HK-2 (cell line): Measurements from ENCODE around the gene FOXK1.
A peak's percentile ranks its signal among the peaks of the same experiment; 100 is the strongest.
"Not testable (repeated sequence)": the region's sequence is repeated elsewhere in the genome, so short reads cannot be mapped to it uniquely, and the experiment has no call there.

Experiments used
- DNase-seq: peaks from one replicate; pipeline ENCODE4 v3.0.0-alpha.2; 2018; ENCODE audit not compliant: unreplicated experiment

The FOXK1 gene

GRCh38 chr7:4785371-4785770, 103.3 kb downstream of the FOXK1 start:
- DNase-seq = no peak

- DNase-seq = no peak
Observed at GRCh38 chr7:4786015-4786414, 103.9 kb downstream of the FOXK1 start.

GRCh38 chr7:4787541-4787940, 105.4 kb downstream of the FOXK1 start:
- no peak for DNase-seq

- DNase-seq = no peak
Observed at GRCh38 chr7:4787947-4788626, 106.0 kb downstream of the FOXK1 start.

- DNase-seq = no peak
Observed at GRCh38 chr7:4788627-4789189, 106.6 kb downstream of the FOXK1 start.

DNA sequence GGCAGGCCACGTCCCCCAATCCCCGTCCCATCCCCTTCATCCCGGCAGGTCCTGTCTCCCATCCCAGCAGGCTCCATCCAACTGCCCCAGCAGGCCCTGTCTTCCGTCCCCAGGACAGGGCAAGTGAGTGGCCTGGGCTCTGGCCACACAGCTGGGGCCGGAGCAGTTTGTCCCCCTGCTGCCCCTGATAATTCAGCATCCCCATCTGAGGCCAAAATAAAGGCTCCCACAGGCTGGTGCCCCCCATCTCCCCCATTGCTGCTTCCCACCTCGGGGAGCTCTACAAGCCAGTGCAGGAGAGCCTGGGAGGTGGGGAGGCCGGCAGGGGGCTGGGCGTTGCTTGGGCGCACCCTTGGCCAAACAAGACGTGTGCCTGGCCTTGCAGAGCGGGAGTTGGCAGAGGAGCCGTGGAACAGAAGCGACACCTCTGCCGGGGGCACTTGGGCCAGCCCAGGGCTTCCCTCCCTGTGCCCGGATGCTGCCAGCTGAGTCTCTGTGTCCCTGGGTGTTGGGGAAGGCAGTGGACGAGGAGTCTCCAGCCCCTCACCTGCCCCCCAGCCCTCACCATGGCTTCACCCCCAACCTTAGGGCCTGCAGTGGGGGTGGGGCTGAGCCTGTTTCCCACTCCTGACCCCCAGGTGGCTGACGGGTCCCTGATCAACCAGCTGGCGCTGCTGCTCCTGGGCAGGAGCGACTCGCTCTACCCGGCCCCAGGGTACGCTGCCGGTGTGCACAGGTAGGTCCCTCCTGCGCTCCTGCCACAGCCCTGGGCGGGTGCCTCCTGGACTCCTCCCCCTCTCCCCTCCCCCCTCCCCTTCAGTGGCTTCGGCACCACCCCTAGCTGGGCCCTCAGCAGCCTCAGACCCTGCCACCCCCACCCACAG, 107.3 kb downstream of the FOXK1 start:
- DNase-seq = no peak

- DNase-seq = no peak
Observed at GRCh38 chr7:4790078-4790465, 108.0 kb downstream of the FOXK1 start.

DNA sequence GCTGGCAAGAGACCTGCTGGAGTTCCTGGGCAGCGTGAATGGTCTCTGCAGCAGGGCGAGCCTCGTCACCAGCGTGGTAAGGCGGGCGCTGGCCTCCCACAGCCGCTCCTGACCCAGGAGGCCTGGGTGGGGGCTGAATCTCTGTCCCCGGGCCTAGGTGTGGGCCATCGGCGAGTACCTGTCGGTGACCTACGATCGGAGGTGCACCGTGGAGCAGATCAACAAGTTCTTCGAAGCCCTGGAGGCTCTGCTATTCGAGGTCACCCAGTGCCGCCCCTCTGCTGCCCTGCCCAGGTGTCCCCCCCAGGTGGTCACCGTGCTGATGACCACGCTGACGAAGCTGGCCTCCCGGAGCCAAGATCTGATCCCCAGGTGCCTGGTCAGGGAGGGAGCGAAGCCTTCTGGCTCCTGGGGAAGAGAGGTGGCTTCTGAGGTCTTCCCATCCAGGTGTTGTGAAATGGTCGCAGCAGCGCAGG, 108.5 kb downstream of the FOXK1 start:
- no peak for DNase-seq

GRCh38 chr7:4791101-4791737, 109.1 kb downstream of the FOXK1 start:
- no peak for DNase-seq

- DNase-seq = no peak
Observed at GRCh38 chr7:4791738-4792536, 109.8 kb downstream of the FOXK1 start.

GRCh38 chr7:4792537-4793126, 110.5 kb downstream of the FOXK1 start:
- no peak for DNase-seq

DNA sequence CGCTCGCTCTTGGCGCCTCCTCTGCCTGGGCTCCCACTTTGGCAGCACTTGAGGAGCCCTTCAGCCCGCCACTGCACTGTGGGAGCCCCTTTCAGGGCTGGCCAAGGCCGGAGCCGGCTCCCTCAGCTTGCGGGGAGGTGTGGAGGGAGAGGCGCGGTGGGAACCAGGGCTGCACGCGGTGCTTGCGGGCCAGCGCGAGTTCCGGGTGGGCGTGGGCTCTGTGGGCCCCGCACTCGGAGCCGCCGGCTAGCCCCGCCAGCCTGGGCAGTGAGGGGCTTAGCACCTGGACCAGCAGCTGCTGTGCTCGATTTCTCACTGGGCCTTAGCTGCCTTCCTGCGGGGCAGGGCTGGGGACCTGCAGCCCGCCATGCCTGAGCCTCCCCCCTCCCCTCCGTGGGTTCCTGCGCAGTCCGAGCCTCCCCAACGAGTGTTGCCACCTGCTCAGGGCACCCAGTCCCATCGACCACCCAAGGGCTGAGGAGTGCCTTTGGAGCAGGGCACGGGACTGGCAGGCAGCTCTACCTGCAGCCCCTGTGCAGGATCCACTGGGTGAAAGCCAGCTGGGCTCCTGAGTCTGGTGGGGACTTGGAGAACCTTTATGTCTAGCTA, 111.4 kb downstream of the FOXK1 start:
- not testable (repeated sequence) for DNase-seq

- DNase-seq = not testable (repeated sequence)
Observed at GRCh38 chr7:4794171-4794570, 112.1 kb downstream of the FOXK1 start.

GRCh38 chr7:4794591-4795350, 112.7 kb downstream of the FOXK1 start:
- peak; percentile 66 for DNase-seq

GRCh38 chr7:4796453-4796852, 114.4 kb downstream of the FOXK1 start:
- no peak for DNase-seq

DNA sequence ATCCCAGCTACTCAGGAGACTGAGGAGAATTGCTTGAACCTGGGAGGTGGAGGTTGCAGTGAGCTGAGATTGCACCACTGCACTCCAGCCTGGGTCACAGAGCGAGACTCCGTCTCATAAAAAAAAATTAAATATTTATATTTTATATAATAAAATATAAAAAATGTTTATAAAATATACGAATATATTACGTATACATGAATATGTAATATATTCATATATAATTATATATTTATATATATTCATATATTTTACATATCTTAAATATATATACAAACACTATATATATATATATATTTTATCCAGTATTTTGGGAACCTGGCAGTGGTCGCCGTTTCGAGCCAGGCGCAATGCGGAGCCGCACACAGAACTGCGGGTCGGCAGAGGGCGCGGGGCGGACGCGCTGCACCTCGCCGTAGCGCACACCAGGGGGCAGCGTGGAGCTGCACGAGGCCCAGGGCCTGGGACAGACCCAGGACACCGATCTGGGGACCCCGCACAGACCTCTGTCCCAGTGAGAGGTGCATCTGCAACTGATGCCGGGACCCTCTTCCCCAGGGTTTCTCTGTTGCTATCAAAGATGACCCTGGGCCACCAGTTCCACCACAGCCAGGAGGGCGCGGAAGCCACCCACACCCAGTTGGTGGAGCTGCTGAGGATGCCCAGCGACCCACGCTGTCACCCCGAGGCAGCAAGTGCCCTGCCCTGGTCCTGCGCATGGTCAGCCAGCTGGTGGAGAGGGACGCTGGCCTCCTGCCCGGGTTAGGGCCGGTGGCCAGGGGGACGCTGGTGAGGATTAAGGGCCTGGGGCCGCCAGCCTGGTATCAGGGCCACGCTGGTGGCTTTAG, 116.0 kb downstream of the FOXK1 start:
- DNase-seq = peak; percentile 69

GRCh38 chr7:4798706-4799235, 116.7 kb downstream of the FOXK1 start:
- no peak for DNase-seq

DNA sequence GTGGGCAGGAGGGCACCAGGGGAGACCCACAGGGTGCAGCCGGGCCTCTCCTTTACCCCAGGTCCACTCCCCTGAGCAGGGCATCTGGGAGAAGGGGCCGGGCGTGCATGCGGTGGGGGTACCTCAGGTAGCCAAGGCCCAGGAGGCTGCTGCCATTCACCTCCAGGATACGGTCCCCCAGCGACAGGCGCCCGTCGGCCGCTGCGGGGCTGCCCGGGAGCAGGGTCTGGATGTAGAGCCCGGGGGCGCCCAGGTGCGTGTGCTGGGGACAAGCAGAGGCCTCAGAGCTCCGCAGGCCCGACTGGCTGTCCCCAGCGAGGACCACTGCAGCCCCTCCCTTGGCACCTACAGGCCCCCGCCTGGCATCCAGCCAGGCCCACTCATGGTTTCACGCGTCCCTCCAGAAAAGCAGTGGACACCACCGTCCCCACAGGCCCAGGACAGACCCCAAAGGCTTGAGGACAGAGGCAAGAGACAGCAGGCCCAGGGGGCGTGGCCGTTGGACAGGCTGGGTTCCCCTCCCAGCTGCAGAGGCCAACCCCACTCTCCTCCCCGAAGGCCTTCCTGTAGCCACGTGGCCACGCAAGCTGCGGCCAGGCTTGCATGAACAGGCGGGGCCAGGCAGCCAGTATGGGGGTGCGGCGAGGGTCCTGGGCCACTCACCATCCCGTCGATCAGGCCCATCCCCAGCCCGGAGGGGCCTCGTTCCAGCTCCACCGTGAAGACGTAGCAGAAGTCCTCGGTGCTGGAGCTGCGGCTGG, 117.6 kb downstream of the FOXK1 start:
- no peak for DNase-seq
